Femur (tissue), 1 donor: ENCODE data around the gene GRK5.
"Not testable (repeated sequence)": the region's sequence is repeated elsewhere in the genome, so short reads cannot be mapped to it uniquely, and the experiment has no call there.

Experiments used
- DNase-seq: peaks from one replicate; pipeline ENCODE4 v3.0.0-alpha.2; 2017

GRK5 gene

DNA sequence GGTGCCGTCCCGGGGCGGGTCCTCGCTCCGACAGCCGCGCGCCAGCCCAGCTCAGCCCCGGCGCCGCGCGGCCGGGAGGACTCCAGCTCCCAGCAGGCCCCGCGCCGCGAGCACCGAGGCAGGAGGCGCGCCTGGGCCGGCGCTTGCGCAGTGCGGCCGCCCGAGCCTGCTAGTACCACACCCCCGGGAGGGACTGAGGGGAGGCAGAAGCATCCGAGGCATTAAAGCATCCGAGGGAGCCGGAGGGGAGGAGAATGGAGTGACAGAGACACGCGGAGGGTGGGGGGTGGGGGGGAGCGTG lies at the start of gene GRK5:
Gene GRK5 (plus strand): TSS at position 206 of the 301 bp plus-strand sequence. CDS start 347 bp downstream, outside the sequence.
- peak; percentile 97 for DNase-seq

DNA sequence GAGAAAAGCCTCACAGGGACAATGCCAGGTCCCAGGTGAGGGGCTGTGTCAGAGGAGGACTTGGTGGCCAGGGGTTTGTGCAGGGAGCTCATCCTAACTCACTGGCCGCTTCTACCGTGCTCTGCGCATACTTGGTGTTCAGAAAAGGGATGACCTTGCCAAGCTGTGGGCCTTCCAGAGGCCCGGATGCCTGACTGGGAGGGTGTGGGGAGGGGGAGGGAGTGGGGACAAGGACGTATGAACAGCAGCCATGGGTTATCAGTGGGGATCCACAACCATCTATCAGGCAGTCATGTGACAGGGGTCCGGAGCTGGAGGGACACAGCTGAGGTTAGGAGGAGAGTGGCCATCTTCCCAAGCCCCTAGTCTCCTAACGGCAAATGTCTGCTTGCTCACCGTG lies 48.0 kb upstream of the GRK5 start:
- DNase-seq, result no peak

DNA sequence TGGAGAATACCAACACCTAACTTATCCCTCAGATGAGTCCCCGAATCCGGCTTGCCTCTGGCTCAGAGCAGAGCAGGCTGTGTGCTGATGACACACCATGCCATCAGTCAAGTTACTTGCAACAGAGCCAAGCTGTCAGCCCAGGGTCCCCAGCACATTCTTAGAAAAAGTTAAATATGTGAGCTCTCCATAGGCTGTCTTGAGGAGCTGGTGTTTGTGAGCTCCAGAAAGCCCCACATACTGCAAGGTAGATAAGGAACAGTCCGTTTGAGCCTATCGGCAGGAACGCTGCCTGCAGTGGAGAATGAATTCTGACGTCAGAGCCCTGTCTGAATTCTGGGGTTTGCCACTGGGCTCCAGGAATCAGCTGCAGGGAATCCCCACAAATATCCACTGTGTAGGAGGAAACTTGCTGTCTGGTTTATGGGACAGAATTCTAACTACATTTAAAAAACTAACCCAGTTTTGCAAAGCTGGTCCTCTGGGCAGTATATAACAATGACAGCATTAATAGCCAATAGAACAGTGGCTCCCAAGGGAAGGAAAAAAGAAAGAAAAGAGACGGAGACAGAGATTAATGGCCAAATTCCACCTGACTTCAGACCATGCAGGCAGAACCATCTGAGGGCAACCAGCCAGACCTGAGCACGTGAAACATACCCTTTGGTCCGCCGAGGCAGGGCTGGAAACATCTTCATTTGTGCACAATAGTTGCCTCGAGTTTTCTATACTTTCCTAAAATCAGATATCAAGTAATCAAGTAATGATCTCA lies 45.5 kb upstream of the GRK5 start:
- no peak for DNase-seq

DNA sequence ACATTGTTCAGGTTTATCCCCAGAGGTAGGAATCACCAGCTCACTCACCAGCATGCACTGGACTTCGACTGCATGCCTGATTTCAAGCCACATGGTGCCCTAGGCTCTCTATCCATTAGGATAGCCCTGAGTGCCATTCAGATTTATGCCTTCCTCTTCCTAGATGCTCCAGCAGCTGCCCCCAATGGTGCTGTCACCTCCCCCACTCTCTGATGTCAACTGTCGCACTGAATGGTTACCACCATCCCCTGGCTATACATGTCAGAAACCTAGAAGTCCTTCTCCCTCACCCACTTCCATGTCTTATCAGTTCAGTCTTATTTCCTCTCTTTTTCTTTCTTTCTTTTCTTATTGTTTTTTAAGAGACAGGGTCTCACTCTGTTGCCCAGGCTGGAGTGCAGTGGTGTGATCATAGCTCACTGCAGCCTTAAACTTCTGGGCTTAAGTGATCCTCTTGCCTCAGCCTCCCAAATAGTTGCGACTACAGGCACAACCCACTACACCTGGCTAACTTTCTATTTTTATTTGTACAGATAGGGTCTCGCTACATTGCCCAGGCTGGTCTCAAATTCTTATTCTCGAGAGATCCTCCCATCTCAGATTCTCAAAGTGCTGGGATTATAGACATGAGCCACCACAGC lies 44.8 kb upstream of the GRK5 start:
- no peak for DNase-seq

DNA sequence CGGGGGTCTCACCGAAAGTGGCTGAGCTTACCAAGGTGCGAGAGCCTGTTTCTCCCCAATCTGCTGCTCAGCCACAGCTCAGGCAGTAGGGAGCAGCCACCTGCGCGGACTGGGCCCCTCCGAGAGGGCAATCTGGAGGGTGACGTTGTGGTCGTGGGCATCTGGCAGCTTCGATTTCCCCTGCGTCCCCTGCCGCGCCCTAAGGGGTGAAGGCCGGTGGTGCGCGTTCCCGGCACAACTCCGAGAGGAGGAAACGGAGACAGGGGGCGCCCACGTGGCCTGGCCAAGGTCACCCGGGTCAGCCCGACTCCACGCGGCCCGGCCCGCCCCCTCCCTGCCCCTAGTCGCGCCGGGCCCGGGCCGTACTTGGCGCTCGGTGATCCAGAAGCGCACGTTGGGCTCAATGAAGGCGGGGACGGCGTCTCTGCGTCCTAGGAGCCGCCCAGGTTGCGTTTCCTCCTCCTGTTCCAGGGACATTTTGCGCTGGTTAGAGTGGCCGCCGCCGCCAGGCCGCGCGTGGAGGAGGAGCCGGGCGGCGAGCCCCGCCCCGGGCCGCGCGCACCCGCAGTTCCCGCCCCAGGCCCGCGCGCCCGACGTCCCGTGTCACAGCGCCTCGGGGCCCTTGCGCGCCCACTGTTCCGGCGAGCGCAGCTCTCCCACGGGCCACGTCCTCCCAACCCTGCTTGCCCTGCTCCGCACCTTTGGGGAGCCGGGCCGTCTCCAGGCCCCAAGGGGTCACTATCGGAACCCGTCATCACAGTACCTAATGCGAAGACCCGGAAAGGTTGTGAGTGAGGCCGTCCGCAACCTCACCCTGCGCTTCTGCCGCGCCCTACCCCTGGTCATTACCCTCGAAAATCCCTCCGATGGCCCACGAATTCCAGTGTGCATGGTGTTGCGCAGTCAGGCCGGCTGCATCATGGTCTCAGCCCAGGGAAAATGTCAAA lies 41.9 kb upstream of the GRK5 start, which contains the start of gene SFXN4:
Gene SFXN4 (minus strand): TSS at position 544 of the 947 bp plus-strand sequence. CDS start 67 bp downstream, at position 477.
- peak; percentile 85 for DNase-seq

DNA sequence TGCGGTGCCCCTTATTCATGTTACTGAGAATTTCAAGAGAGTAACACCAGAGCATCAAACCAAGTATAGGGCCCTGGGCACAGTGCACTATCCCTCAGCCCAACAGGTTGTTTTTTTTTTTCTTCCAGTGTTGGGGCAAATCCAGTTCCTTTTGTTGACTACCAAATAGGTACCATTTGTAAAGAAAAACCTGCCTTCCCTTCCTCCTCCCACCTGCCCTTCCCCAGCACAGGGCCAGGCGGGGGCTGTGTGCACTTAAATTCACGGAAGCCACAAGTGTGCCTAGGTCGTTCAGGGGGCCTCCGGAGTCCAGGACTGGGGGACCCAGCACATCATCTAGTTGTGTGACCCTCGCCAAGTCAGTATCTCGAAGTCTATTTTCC lies 41.3 kb upstream of the GRK5 start:
- no peak for DNase-seq

DNA sequence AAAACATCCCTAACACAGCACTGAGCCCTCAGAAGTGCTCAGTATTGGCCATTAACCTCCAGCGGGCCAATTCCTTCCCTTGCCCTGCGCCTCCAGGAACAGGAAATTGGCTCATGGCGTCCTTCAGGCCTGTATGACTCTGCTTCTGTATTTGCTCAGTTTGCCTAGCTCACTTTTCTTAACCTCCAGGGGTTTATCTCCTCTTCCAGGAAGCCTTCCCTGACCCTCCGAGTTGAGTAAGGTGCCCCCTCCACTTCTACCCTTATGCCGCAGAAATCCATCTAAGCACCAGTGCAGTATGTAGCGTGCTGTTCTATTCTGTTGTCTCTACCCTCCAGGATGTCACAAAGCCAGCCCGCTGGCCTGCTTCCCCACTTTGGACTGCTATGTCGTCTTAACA lies 40.8 kb upstream of the GRK5 start:
- DNase-seq, result no peak

DNA sequence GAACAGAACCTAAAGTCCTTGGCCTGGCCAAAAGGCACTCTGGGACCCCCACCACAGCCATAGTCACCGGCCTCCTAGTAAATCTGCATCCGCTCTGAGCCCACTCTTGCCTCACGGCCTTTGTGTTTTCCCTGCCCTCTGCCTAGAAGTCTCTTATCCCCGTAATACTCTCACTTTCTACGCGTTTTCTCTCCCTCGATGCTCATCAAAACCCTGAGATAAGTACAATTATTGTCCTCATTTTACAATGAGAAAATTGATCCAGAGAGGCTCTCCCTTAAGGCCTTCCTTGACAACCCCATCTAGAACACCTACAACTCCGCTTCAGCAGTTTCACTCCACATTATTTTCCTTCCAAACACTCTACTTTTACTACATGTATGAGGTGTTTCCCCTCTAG lies 40.3 kb upstream of the GRK5 start:
- DNase-seq, result no peak

DNA sequence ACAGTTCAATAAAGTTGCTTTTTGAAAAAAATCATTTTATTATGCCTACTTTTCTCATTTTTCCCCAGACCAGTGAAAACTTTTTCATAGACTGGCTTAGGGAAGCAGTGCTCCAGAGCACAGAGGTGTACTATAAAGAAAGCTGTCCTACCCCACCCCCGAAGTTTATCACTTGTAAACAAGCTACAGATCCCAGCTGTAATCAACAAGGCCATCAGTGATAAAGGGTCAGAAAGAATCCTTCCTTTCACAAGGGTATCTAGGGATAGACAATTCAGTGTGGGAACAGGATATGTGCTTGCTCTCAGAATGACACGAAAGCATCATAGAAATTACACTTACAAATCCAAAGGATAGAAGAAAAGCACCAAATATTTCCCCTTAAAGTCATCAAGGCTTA lies 33.3 kb upstream of the GRK5 start:
- DNase-seq, result no peak

DNA sequence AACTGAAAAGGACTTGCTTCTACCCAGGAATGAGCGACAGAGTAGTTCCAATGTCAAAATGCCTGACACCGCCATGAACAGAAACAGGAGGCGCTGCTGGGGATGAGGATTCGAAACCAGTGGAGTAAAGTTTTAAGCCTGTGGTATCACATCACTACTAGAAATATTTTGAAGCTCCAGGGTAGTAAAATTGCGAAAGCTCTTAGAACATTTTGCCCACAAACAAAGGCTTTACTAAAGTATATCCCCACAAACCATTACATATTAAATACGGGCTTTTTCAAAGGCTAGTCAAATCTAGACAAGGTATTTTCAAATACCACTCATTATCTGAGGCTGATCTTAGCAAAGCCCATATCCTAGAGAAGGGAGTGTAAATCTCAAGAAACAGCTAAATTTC lies 31.2 kb upstream of the GRK5 start:
- no peak for DNase-seq

DNA sequence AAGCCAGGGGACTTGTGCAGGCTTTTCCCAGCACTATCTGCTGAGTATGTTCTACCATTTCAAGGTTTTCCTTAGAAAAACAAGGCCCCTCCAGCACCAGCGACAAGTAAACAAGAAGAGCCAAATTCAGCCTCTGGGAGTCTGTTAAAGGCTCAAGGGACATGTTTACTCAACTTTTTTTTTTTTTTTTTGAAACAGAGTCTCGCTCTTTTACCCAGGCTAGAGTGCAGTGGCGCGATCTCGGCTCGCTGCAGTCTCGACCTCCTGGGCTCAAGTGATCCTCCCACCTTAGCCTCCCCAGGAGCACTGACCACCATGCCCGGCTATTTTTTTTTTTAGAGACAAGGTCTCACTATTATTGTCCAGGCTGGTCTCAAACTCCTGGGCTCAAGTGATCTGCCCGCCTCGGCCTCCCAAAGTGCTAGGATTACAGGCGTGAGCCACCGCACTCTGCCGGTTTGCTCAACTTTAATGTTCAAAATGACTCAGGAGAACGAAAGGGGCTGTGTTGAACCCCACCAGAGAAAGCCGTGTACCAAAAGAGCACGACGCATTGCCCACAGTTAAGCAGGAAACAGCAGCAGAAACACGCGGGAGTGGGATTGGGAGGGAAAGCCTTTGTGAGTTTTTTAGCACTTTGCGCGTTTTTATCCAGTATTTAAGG lies 29.5 kb upstream of the GRK5 start:
- DNase-seq, result peak; percentile 36

DNA sequence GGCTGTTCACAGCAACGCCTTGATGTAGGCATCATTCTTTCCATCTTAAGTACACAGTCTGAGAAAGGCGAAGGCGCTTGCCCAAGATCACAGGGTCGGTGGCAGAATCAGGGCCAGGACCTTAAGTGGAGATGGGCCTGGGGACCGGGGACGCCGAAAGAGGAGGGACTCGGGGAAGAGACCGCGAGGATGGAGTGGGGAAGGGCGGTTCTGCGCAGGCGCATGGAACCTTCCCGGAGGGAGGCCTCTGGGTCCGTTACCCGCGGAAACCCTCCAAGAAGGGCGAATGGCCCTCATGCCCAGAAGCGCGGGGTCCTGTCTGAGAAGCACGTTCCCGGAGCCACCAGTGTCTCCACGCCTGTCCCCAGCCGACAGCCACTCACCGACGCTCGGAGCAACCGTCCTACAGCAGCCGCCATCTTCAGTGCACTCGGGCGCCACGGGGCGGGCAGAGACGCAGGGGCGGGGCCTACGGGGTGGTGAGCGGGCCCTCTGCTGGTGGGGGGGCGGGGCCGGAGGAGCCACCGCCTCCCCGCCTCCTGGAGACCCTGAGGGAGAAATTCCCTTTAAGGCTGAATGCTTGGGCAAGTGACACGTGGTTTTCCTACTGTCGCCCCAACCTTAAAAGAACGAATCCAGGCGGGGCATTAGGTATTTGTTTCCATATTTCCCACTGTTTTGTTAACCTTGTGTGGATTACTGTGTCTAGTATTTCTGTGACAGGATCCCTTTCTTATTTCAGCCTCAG lies 28.8 kb upstream of the GRK5 start, which contains the start of gene PRDX3:
Gene PRDX3 (minus strand): TSS at position 441 of the 748 bp plus-strand sequence. CDS start 22 bp downstream, at position 419.
- DNase-seq, result peak; percentile 95

DNA sequence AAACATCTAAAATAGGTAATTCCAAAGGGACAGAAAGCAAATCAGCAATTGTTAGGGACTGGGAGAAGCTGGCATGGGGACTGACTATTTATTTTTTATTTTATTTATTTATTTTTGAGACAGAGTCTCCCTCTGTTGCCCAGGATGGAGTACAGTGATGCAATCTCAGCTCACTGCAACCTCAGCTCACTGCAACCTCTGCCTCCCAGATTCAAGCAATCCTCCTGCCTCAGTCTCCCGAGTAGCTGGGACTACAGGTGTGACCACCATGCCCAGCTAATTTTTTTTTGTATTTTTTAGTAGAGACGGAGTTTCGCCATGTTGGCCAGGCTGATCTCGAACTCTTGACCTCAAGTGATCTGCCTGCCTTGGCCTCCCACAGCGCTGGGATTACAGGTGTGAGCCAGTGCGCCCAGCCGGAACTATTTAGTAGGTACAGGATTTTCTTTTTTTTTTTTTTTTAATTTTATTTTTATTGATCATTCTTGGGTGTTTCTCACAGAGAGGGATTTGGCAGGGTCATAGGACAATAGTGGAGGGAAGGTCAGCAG lies 26.4 kb upstream of the GRK5 start:
- DNase-seq, result not testable (repeated sequence)

DNA sequence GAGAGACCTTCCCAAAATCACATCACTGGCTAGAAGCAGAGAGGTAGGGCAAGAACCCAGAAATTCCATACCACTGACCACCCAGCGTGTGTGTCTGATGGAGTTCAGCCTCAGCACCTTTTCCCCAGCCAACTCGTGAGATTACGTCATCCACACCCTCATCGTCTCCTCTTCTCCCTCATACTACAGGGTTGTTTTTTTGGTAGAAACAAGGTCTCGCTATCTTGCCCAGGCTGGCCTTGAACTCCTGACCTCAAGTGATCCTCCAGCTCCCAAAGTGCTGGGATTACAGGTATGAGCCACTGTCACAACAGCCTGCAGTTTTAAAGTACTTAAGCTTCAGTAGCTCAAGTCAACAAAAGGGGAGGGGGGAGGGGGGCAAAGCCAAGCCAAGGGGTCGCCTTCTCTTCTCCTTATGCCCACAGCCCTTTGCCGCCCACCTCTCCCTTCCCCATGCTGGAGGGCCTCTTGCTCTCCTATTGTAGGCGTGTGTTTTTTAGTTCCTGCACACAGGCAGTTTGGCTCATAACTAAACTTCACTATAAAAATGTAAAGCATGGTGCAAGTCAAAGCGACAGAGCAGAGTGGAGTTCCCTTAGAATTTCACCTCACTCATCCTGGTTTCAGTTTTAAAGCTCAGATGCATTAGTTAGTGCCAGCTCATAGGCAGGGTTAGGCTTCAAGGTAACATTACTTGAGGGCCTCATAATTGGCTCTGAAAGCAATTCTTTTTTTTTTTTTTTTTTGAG lies 23.5 kb upstream of the GRK5 start:
- DNase-seq, result no peak

DNA sequence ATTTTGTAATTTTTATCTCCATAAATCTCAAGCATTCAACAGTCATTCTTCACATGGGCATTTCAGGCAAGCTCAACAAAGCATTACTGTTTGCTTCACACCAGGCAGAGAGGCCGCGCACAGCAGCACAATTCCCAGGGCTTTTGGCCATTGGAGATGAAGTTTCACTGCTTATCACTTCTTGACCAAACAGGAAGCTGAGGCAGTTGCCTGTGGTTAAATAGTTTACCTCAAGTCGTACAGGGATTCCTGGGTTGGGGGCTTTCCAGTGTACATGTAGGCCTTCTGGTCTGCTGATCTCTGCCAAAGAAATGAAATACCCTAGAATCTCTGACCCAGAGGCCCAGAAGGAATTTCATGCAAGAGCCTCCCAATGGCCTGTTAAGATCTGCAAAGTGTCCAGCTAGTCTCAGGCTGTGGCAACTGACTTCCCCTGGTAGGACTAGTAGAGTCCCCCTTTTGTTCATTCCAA lies 17.5 kb upstream of the GRK5 start:
- peak; percentile 24 for DNase-seq

DNA sequence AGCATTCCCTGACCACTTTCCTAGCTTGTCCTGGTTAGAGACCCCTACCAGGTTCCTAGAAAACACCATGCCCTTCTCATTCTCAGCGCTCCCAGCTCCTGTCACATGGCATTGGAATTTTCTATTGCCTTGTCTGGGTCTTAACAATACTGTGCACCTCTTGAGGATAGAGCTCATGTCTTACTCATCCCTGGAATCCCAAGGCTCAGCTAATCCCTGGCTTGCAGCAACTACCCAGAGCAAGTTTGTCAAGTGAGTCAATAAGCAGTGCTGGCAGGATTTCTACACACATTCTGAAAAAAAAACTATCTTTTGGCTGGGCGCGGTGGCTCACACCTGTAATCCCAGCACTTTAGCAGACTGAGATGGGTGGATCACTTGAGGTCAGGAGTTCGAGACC lies 17.0 kb upstream of the GRK5 start:
- no peak for DNase-seq

DNA sequence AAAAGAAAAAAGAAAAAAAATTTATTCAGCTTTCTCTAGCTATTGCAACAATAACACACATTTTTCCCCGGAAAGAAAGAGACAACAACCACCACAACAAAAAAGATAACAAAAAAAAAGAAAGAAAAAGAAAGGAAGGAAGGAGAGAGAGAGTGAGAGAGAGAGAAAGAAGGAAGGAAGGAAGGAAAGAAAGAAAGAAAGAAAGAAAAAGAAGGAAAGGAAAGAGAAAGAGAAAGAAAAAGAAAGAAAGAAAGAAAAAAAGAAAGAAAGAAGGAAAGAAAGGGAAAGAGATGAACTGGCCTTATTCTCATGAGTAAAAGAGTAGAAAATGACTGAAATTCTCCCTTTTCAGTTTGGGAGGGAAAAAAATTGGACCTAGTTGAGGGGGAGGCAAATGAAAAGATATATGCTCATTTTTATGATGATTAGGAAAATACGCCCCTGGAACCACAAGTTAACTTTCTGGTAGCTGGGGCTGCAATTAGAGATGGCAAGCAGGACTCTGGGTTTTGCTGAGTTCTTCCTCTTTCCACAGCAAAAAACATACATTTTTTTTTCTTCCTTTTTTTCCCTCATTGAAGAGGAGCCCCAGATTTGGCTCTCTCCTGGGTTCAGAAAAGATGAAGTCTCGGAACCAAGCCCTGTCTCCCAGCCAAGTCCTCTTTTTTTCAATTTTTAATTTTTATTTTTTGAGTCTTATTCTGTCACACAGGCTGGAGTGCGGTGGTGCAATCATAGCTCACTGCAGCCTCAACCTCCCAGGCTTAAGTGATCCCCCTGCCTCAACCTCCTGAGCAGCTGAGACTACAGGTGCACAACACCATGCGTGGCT lies 16.2 kb upstream of the GRK5 start:
- peak; percentile 21 for DNase-seq

DNA sequence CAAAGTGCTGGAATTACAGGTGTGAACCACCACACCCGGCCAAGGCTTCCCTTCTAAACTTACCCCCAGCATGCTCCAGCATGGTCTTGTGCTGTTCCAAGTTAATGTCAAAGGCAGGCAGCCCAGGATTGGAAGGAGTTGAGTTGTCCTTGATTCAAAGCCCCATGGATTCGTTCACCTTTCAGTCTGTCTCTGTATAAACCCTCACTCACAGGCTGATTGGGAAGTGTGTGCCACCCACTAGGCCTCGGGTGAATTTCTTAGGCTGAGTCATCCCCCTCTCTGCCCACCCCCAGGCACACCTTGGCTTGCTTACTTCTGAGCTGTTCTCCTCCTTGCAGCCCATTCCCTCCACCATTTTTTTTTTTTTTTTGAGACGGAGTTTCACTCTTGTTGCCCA lies 15.5 kb upstream of the GRK5 start:
- no peak for DNase-seq

DNA sequence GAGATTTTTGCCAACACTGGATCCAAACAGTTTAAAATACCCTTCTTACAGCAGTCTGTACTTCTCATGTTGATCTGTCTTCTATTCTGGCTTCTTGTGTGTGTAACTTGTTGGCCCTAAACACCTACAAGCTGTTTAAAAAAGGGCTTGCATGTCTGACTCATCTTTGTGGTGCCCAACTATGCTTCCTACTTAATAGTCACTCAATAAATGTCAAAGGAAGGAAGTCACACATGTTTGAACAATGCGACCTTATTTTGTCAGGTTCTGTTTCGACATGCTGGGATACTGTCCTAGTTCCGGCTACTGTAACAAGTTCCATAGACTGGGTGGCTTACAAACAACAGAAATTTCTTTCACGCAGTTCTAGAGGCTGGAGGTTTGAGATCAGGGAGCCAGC lies 9.4 kb upstream of the GRK5 start:
- DNase-seq, result no peak

DNA sequence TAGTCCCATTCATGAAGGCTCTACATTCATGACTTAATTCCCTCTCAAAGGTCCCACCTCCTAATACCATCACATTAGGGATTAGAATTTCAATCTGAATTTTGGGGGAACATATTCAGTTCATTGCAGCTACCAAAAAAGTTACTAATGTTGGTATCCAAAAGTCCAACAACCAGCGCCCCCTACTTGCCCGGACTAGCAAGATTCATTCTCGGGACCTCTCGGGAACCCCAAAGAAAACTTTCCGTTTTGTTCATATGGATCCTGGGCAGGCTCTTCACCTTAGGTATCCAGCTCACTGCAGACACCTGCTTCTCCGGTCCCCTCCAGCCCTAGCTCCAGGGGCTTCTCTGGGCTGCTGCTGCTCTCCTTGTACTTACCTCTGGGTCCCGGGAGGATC lies 8.9 kb upstream of the GRK5 start:
- no peak for DNase-seq
